Neutrophil (primary cell): ENCODE results near the gene SLC26A2.
A peak's percentile ranks its signal among the peaks of the same experiment; 100 is the strongest.

Experiments
- H3K27ac ChIP-seq: fragments of 200-600 bp; sonication (generic); 2 replicates; pipeline ENCODE4 v1.5.1; 2016; ENCODE audit warnings: mild to moderate bottlenecking, moderate library complexity
- H3K27me3 ChIP-seq: fragments of 200-600 bp; sonication (generic); 2 replicates; pipeline ENCODE4 v1.6.0; 2016; ENCODE audit warnings: mild to moderate bottlenecking
- H3K36me3 ChIP-seq: fragments of 200-600 bp; sonication (generic); 2 replicates; pipeline ENCODE4 v1.5.1; 2017
- H3K4me1 ChIP-seq, 2 experiments: fragments of 200-600 bp in 1 of 2; sonication (generic) in 1 of 2; 1 replicate in 1 of 2; 2 replicates in 1 of 2; pipeline versions ENCODE4 v1.5.1 to v1.6.1; 2013 to 2016; ENCODE audit warnings: low read depth in 1 of 2, low read length in 1 of 2, mild to moderate bottlenecking in 1 of 2, moderate library complexity in 1 of 2; ENCODE audit not compliant: control insufficient read depth in 1 of 2, insufficient read depth in 1 of 2
- H3K4me3 ChIP-seq, 2 experiments: fragments of 200-600 bp in 1 of 2; sonication (generic) in 1 of 2; 1 replicate in 1 of 2; 2 replicates in 1 of 2; pipeline ENCODE4 v1.5.1; 2013 to 2016; ENCODE audit warnings: low read depth in 1 of 2, low read length in 1 of 2, mild to moderate bottlenecking in 1 of 2, moderate library complexity in 1 of 2
- H3K9me3 ChIP-seq: fragments of 200-600 bp; sonication (generic); 2 replicates; pipeline ENCODE4 v1.5.1; 2016
- TF ChIP-seq, protein P1 (sequence below): fragments of 200-600 bp; sonication (generic); IDR thresholded peaks from 2 replicates; pipeline ENCODE4 v1.5.1; 2016; ENCODE audit warnings: antibody characterized with exemption

Gene SLC26A2

DNA sequence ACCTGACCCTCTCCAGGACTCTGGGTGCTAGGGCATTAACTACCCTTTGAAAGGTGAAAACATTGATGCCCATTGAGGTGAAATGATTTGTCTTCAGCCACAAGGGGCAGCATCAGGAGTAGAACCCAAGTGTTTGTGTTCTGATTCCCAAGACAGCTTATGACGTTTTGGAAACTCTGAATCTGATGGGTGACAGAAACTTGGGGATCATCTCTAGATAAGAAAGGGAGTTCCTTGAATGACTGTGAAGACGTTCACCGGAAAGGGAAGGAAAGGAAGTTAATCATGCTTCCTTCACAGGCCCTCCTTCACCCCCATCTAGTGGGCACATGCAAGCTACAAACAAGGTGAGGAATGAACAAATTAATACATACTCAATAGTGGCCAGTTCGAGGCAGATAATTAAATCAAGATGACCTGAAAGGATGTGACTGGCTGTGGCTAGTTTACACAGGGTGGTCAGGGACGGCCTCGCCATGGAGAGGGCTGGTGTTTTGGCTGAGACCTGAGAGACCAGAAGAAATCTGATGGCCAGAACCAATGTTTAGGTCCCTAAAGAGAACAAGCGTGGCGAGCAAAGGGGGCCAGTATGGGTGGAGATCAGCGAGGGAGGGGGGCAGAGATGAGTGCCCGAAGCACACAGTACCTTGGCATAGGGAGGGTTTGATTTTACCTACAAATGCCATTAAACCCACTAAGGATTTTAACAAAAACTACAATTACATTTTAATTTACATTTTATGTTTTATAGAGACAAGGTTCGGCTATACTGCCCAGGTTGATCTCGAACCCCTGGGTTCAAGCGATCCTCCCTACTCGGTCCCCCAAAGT, 937 bp upstream of the SLC26A2 start:
- peak overlapping the region; percentile 85 to 95 for H3K4me3 ChIP-seq
- peaks cover 21 to 22% of the 10 kb centered on the region in 2 experiments for H3K4me1 ChIP-seq
- peak overlapping the region; percentile 85 for H3K27ac ChIP-seq
- TF ChIP-seq, protein P1, sequence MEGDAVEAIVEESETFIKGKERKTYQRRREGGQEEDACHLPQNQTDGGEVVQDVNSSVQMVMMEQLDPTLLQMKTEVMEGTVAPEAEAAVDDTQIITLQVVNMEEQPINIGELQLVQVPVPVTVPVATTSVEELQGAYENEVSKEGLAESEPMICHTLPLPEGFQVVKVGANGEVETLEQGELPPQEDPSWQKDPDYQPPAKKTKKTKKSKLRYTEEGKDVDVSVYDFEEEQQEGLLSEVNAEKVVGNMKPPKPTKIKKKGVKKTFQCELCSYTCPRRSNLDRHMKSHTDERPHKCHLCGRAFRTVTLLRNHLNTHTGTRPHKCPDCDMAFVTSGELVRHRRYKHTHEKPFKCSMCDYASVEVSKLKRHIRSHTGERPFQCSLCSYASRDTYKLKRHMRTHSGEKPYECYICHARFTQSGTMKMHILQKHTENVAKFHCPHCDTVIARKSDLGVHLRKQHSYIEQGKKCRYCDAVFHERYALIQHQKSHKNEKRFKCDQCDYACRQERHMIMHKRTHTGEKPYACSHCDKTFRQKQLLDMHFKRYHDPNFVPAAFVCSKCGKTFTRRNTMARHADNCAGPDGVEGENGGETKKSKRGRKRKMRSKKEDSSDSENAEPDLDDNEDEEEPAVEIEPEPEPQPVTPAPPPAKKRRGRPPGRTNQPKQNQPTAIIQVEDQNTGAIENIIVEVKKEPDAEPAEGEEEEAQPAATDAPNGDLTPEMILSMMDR = peak; percentile 40
- no peaks in the 10 kb centered on the region for H3K9me3 ChIP-seq
- H3K27me3 ChIP-seq = no peaks in the 10 kb centered on the region
- no peaks in the 10 kb centered on the region for H3K36me3 ChIP-seq

DNA sequence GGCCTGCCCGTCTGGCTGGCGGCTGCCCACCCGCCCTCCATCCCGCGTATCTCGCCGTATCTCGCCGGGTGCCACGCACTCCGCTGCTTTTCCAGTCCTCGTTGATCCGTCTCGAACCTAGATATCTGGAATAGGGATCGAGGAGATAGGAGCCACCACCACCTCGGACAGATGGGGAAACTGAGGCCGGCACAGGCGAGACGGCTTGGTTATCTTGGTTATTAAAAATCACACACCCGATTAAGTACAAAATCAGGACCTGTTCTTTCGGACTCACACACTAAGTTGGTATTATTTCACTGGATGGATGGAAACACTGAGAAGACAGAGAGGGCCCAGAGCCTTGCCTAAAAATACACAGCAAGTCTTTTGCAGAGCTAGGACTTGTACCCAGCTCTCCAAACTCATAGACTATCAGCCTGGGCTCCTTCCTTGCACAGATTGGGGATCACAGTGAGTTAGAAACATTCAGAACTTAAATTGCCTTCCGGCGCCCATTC, 678 bp downstream of the SLC26A2 start:
- TF ChIP-seq, protein P1 = no peak
- Histone ChIP-seq H3K9me3 (no peaks in the 10 kb centered on the region), H3K4me3 (peak overlapping the region; percentile 85 to 95), H3K4me1 (peaks cover 21 to 22% of the 10 kb centered on the region in 2 experiments), H3K27ac (peak overlapping the region; percentile 85), H3K27me3 (no peaks in the 10 kb centered on the region), H3K36me3 (no peaks in the 10 kb centered on the region)

DNA sequence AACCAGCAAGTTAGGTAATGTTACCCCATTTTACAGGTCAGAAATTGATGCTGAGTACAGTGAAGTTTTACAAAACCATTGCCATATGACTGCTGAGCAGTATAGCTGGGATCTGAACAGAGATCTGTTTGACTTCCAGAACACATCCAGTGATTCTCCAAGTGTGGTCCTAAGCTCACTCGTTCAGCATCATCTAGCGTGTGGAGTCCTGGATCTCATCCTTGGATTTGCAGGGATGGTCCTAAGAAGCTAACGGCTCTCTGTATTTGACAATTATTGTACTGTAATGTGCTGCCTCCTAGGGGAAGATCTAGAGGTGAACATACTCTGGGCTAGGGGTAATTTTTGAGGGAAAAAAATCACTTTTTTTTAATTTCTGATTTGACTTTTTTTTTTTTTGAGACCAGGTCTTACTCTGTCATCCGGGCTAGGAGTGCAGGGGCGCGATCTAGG, 1.4 kb downstream of the SLC26A2 start:
- no peaks in the 10 kb centered on the region for H3K36me3 ChIP-seq
- H3K4me1 ChIP-seq = peaks cover 21 to 22% of the 10 kb centered on the region in 2 experiments
- no peaks in the 10 kb centered on the region for H3K27me3 ChIP-seq
- TF ChIP-seq, protein P1 = no peak
- no peak overlapping the region for H3K4me3 ChIP-seq
- H3K9me3 ChIP-seq = no peaks in the 10 kb centered on the region
- no peak overlapping the region for H3K27ac ChIP-seq

DNA sequence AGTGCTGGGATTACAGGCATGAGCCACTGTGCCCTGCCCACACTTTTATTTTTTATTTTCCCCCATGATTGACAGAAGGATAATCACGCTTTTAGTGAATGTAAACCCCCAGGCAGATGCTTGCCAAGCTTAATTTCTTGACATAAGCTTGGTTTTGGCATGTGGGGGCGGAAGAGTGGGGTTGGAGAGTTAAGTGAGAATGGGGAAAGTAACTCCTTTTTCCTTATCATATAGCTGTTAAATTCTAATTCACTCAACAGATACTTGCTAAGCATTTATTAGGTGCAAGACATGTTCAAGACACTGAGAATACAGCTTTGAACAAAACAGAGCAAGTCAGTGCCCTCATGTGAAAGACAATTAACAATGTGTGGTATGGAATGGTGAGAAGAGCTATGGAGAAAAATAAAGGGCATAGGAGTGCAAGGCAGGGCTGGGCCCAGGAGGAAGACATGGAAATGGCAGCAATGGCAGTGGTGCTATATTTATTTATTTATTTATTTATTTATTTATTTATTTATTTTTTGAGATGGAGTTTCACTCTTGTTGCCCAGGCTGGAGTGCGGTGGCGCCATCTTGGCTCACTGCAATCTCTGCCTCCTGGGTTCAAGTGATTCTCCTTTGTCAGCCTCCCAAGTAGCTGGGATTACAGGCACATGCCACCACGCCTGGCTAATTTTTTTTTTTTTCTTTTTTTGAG, 2.2 kb downstream of the SLC26A2 start:
- TF ChIP-seq, protein P1 = no peak
- Histone ChIP-seq H3K4me3 (no peak overlapping the region), H3K4me1 (peaks cover 21 to 22% of the 10 kb centered on the region in 2 experiments), H3K27me3 (no peaks in the 10 kb centered on the region), H3K27ac (no peak overlapping the region), H3K9me3 (no peaks in the 10 kb centered on the region), H3K36me3 (no peaks in the 10 kb centered on the region)

DNA sequence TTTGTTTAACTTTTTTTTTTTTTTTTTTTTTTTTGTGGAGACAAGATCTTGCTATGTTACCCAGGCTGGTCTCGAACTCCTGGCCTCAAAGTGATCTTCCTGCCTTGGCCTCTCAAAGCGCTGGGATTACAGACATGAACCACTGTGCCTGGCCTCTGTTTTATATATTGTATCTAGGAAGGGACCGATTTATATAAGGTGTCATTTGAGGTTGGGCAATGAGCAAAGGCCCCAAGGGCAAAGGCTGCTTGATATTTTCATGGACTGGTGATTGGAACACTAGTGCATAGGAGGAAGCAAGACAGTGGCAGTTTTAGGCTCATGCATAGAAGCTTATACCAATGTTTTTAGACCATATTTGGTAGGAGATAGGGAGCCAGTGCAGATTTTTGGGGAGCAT, 3.2 kb downstream of the SLC26A2 start:
- Histone ChIP-seq H3K4me1 (peaks cover 21 to 22% of the 10 kb centered on the region in 2 experiments), H3K9me3 (no peaks in the 10 kb centered on the region), H3K36me3 (no peaks in the 10 kb centered on the region), H3K27ac (no peak overlapping the region), H3K27me3 (no peaks in the 10 kb centered on the region), H3K4me3 (no peak overlapping the region)
- TF ChIP-seq, protein P1 = no peak
